Epidermal melanocyte (primary cell): Measurements from ENCODE around the gene CSF3R.

Experiments
- DNase-seq: peaks from one replicate; pipeline ENCODE4 v3.0.0; 2011; ENCODE audit warnings: low spot score; ENCODE audit not compliant: insufficient read length

The CSF3R gene

DNA sequence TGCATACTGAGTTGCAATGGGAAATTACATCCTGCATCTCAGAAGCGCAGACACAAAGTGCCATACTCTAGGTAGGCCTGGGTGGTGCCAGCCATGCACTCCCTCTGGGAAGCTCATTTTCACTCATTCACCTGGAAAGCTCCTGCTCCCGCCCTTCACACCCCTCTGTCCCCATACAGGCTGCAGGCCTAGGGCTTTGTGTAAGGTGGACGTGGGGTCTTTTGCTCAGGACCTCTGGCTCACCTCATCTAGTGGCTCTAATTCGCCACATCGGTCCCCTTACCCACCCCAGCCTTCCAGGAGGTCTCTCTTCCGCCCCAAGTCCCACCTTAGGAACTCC, 19.3 kb downstream of the CSF3R start:
- DNase-seq = no peak

DNA sequence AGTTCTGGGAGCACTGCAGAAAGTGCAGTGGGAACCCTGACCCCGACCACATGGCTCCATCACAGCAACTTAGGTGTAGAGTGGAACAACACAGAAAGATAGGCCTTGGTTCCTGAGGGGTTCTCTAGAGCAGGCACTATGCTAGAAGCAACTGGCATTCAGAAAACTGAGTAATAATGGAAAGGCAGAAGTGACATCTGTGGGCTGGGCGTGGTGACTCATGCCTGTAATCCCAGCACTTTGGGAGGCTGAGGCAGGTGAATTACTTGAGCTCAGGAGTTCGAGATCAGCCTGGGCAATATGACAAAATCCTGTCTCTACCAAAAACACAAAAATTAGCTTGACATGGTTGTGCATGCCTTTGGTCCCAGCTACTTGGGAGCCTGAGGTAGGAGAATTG, 23.8 kb downstream of the CSF3R start:
- no peak for DNase-seq

DNA sequence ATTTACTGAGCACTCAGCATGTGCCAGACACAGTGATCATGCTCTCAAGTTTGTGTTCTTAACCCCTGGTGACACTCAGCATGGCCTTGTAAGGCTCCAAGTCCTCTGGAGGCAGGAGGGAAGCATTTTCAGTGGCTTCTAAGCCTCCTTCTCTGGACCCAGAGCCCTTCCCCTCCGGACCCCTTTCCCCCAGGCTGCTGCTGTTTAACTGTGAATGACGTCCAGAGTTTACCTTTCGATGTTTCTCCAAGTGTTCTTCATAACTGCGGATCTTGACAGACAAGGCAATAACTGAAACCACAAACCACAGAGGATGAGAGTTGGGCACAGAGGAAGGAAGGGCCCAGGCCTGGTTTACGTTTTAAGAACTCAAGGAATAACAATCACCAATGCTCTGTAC, 25.0 kb downstream of the CSF3R start:
- DNase-seq = no peak

DNA sequence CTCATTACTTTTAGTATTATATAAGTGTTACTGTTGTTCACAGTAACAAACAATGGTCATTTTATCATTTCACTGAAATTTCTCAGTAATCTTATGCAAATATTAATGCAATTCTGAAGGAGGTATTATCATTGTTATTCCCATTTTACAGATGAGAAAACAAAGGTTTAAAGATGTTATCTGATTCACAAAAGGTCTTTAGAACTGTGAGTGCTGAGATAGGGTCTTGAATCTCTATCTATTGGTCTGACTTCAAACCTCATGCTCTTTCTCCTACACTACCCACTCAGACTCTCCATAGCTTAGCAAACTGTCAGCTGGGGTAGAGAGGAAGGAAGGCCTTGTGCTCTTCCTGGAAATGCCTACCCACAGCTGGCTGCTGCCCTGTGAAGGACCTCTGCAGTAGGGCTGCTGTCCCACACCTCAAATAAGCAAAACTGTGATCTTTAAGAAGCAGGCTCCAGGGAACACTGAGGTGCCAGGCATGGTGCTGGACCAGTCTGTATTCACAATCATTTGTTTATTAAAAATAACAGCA, 26.3 kb downstream of the CSF3R start:
- no peak for DNase-seq

DNA sequence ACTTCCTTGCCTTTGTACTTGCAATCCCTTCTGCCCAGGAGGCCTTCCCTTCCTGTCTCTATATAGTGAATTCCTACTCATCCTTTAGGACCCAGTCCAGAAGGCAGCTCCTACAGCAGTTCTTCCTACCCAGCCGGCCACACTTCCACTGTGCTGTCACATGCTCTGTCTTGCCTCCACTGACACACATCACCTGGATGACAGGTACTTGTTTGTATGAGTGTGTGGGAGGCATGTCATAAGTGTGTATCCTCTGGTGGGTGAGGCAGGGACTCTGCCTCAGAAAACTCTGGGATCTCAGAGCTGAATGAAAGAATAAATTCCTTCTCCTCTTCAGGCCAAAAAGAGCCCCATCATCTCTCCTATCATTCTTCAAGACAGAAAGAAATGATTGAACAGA, 27.3 kb downstream of the CSF3R start:
- DNase-seq = no peak

DNA sequence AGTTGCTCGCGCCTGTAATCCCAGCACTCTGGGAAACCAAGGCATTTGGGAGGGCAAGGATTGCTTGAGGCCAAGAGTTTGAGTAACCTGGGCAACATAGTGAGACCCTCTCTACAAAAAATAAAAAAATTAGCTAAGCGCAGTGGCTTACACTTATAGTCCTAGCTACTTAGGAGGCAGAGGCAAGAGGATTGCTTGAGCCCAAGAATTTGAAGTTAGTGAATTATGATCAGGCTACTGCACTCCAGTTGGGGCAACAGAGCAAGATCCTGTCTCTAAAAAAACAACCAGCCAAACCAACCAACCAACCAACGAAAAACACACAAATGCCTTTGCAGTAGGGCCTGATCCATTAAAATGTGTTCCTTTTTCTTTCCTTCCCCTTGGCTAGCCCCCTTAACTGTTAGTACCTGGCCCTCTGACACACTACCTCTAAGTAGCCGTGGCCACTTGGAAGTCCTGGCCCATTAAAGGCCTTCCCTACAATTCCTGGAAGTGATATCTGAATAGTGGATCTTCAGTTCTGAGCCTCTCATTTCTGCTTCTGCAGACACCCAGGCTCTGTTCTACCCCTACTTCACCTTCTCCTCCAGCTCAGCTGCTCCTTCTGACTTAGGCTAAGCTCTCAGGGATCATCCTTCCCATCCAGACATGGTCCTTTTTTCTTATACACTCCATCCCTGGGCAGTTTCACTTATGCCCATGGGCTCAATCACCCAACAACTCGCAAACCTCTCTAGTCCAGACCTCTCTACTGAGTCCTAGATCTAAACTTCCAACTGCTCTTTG, 28.9 kb downstream of the CSF3R start:
- no peak for DNase-seq

DNA sequence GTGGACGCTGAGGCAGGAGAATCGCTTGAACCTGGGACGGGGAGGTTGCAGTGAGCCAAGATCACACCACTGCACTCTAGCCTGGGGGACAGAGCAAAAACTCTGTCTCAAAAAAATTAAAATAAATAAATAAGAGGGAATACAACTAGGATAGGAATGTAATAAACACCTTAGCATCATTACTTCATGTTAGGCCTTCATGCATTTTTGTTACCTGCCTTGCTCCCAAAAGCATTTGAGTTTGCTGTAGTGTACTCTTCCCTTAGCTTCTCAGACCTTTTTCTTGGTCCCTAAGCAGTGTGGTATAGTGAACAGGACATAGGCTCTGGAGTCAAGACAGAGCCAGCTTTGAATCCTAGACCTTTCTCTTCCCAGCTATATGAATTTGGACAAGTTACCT, 29.7 kb downstream of the CSF3R start:
- no peak for DNase-seq

DNA sequence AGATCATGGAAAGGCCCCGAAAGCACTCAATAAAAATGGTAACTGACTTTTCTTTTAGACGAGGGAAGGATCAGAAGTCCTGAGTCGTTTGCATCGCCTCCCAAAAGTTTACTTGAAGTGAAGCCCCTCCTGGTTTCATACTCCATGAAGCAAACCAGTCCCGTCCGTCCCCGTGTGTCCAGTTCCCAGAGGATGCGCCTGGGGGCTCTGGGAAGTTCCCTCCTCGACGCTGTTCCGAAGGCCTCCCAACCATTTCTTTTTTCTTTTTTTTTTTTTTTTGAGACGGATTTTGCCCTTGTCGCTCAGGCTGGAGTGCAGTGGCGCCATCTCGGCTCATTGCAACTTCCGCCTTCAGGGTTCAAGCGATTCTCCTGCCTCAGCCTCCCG, 31.8 kb downstream of the CSF3R start:
- no peak for DNase-seq

DNA sequence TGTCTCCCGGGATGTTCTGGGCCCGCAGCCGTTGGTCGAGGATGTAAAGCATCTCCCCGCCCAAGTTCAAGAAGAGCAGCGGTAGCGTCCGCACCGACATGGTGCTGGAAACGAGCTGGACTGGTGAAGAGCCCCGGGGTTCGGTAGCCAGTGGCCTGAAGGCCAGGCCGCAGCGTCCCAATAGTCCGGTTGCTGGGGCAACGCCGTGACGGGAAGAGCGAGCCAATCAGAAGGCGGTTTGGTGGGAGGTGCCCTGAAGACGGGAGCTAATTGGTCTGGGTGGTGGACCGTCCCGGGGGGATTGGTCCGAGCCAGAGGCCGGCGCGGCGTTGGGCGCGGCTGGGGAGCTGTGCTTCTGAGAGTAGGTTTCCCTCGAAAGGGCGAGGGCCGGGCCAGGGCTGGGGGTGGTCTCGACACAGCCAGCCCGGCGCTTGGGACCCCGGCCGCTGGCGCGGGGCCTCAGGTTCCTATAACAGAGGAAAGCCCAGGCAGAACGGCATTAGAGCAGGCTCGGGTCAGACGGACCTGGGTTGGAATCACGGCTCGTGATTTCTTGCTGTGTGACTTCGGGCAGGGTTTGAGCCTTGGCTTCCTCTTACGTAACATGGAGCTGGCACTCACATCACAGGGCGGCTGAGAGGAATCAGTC, 32.3 kb downstream of the CSF3R start, which contains the start of gene OSCP1:
Gene OSCP1 (minus strand): TSS at position 182 of the 649 bp plus-strand sequence. CDS start 82 bp downstream, at position 100.
- peak; percentile 99 for DNase-seq

DNA sequence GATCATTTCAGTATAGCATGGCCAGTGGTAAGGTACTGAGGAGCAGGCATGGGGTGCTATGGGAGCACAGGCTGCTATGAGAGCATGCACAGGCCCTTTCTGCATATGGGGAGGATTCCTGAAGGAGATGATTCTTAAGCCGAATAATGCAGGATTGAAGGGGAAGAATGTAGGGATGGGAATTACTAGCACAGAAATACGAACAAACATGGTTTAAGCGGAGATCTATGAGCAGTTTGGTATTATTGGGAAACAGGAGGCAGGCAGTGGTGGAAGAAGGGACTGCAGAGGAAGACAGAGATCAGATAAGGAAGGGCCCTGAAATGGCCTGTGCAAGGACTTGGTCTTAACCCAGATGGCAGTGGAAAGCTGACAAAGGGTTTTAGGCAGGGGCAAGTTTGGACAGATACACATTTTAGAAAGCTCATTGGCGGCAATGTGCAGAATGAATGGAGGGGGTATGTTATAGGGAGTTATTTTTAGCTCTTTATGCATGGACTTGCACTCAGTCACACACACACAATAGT, 34.1 kb downstream of the CSF3R start:
- no peak for DNase-seq

DNA sequence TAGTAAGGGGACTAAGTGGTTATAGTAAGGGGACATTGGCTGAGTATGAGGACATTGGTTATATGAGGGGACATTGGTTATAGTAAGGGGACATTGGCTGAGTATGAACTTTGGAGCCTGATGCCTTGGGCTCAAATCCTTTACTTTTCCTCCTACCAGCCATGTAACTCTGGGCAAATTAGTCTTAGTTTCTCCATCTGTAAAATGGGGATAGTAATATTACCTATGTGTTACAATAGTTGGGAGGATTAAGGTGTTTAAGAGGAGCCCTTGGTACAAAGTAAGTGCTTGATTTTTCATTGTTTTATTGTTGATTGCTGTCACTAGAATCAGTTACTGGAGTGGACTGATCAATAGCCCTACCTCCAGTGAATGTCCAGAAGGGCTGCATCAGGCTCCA, 35.3 kb downstream of the CSF3R start:
- no peak for DNase-seq

DNA sequence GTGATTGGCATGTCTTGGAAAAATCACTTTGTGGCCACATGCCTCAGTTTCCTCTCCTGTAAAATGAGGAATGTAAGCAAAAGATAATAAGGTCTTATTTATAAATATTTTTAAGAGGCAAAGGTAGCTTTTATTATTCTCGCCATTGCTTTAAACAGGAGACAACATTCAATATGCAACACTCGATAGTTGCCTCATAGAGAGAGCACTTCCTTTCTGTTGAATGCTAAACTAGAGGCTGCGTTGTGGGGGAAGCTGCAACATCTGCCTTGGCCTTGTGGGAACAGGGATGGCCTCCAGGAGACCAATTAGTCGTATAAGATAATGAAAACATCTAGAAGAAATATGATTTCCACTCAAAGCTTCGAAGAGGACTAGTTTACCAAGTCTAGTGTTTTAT, 36.0 kb downstream of the CSF3R start:
- no peak for DNase-seq

DNA sequence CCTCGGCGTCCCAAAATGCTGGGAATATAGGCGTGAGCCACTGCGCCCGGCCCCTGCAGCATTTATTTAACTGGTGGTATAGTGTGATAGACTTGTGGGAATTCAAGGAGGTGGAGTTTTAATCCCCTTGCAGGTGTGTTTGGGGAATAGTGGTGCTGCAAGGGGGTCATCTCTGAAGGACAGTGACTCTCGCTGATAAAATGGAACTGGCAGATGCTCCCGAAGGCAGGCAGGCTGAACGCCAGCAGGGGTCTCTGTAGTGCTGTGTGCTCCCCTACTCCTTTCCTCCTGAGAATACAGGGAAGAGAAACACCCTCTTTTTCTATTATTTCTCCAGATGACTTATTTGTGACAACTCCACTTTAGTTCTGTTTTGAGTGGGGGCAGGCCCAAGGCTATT, 36.4 kb downstream of the CSF3R start:
- no peak for DNase-seq

DNA sequence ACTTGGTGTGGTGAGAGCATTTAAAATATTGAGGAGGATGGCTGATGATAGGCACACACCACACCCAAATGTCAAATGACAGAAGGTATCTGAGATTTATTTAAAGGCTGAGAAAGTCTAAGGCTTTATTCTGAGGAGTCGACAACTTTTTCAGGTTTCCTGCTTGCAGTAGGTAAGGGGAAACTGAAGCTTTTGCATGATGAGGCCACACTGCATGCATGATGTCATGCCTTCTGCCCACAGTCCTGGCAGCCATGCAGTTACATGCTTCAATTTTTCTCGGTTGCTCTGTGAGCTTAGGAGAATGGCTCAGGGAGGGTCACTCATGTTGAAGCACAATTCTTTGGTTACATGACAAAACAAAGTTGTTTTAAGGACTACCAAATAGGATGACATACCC, 39.4 kb downstream of the CSF3R start:
- DNase-seq = no peak

DNA sequence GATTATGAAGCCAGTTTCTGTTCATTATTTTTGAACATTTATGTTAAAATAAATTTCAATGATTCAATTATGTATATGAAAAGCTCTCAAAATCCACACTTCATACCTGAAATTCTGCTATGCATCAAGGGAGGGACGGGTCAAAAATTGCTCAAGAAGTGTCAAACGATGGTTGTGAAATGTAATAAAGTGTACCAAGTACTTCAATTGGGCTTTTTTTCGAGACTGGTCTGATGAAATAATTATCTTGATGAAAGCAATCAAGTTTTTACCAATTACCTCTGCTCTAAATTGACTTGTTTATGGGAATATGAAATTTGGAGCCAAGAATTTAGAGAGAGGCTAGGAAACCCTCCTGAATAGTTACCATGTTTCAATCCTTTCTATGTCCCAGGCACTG, 40.4 kb downstream of the CSF3R start:
- DNase-seq = no peak

DNA sequence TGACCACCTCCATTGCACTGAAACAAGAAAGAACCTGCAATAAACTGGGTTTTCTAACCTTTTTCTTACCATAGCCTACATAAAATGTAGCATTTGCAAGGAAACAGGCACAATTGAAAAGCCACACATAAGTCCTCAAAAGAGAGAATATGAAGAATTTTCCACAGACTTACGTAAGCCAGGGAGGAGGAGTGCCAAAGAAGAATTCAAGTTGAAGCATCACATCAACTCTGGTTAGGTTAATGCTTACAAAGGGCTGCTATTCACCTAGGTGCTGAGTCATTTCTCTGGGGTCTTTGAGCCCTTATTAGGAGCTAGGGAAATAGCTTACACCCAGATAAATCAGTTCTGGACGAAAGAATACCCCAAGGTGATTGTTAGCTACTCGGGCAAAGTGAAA, 42.1 kb downstream of the CSF3R start:
- DNase-seq = no peak

DNA sequence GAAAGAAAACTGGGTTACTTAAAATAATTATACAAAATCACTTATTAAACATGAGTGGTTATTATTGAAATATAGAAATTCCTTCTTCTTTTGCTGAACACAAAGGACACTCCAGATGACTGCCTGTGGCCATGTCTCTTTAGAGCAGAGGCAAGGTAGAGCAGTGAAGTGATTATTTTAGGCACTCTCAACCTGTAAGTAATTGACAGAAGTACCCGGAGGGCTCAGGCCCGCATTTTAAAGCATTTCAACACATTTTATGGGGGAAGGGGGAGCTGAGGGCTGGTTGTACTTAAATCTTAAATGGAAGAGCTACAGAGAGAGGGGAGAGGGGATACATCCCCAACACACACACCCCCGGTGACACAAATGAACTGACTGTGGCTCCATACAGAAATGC, 42.7 kb downstream of the CSF3R start:
- DNase-seq = no peak

DNA sequence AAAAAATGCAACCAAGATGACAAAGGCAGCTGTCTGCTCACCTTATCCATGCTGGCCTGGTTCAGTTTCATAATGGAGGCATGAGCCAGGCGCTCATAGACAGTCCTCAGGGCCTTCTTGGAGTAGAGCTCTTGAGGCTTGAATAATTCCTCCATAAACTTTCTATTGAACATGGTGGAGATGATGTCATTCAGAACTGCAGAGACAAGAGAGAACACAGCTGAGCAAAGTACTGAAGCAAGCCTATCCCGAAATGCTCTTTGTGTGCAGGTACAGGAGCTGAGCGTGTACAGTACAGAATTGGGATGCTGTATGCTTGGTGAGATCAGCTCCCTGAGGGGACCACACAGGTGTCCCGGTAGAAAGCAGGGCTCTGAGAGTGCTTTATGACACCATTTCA, 44.0 kb downstream of the CSF3R start:
- DNase-seq = no peak

DNA sequence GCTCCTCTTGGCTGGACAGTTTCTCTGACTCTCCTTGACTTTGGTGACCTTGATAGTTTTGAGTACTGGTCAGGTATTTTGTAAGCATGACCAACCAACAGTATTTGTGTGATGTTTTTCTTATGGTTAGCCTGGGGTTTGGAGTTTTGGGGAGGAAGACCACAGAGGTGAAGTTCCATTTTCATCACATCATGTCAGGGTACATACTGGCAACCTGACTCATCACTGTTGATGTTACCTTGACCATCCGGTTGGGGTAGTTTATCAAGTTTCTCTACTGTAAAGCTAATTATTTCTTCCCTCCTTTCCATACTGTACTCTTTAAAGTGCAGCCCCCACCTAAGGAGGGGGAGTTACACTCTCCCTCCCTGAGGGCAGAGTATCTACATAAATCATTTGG, 45.9 kb downstream of the CSF3R start:
- no peak for DNase-seq

DNA sequence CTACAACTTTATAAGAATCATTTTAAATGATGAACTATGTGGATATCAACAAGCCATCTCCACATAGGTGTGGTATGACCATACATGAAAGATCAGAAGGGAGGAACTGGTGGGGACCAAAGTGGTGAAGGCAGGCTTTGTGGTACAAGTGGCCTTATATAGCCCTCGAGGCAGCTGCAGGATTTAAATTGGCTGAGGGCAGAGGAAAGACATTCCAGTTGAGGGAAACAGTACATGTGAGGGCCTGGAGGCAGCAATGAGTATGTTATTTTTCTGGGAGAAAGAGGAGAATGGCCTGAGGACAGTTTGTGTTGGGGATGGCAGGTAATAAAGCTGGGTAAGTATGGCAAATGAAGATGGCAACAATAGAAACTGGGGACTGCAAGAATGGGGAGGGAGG, 49.6 kb downstream of the CSF3R start:
- no peak for DNase-seq

DNA sequence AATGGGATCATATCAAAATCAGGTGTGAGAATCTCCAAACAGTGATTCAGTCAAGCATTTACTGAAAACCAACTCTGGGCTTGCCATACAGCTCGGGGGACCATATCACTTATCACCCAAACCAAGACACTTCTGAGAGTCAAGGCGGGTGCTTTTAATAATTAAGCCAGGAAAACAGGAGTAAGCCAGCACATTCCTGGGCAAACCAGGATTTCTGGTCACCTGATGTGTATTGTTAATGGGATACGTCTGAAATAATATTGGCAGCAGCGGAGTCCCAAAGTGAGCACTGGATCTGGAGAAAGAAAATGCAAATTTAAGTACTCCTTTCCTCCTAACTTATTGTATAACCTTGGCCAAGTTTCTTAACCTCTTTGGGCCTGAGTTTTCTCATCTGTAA, 50.1 kb downstream of the CSF3R start:
- no peak for DNase-seq

DNA sequence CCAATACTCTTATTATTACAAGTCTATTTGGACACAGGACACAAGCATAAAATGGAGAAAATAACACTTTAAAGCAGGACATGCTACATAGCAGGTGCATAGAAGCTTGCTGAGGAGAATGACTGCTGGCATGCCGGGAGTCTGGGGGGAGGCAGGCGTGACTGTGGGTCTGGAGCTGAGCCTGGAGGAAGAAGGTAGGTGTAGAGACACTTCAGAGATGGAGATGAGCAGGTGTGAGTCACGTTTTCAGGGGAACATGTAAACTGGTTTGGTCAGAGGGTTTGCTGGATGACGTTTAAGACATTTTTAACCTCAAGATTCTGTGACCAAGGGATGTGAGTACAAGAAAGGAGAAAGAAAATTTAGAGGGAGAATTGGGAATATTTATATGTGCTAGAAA, 56.9 kb downstream of the CSF3R start:
- no peak for DNase-seq

DNA sequence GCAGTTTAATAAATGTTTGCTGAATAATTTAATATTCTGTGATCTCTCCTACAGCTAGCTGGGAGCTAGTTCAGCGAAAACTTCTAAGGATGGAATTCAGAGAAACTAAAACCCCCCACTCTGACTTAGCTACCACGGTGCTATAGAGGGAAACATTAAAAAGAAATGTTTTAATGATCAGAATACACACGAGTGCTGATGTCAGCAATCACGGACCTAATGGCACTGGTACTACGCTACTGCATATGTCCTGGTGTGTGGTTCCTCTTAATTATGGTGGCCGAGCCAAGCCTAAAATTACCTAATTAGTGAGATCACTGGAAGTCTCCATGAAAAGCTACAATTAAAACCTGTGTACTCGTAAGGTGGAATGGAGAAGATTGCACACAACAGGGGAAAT, 61.1 kb downstream of the CSF3R start:
- no peak for DNase-seq
